ENCODE measurements around the gene SGF29.

SGF29 gene

DNA sequence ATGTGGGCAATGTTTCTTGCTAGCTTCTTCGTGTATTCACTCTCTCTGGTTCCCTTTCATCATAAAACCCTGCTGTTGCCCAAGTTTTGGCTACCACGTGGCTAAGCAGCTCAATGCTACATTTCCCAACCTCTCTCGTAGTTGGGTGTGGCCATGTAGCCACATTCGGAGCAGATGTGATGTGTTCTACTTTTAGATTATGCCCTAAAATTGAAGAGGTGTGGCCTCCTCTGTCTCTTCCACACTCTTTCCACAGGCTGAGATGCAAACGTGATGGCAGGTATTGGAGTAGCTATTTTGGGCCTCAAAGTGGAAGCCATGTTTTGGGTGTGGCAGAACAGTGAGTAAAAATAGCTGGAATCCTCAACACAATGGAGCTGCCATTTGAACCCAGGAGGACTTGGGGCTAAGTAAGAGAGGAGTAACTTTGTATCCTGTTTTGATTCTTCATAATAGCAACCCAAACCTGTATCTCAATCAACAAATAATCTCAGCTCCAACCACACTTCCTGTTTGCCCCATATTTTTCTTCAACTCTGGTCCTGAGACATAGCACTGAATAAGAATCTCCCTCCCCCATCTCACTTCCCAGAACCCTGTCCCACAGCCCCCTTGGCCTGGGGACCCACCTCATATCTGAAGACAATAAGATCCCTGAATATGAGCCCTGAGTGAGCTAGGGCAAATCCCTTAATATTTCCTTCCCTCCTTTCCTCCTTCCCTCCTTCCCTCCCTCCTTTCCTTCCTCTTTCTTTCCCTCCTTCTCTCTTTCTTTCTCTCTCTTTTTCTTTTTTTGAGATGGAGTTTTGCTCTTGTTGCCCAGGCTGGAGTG, 19.0 kb upstream of the SGF29 start:
- Histone ChIP-seq H3K4me3 (ENCODE audit: insufficient read depth in 1 of 2, low read depth in 1 of 2, low read length in 2 of 2) (no peak overlapping the region), H3K27me3 (ENCODE audit: control insufficient read depth in 1 of 2, insufficient read depth in 1 of 2, low read length in 2 of 2) (no peaks in the 10 kb centered on the region), H3K14ac (ENCODE audit: low read length in 2 of 2) (no peak overlapping the region), H2BK5ac (ENCODE audit: low read depth, low read length, poor library complexity, severe bottlenecking) (no peak overlapping the region), H3K4me1 (ENCODE audit: control insufficient read depth, insufficient read depth, low read depth, low read length) (peaks cover 3% of the 10 kb centered on the region), H3K4ac (ENCODE audit: low read depth in 1 of 2, low read length in 2 of 2) (no peak overlapping the region), H3K79me1 (replicated peaks; ENCODE audit: low read length, poor library complexity, severe bottlenecking) (no peaks in the 10 kb centered on the region), H2AFZ (ENCODE audit: low read depth, low read length) (no peak overlapping the region), H2BK120ac (ENCODE audit: low read depth, low read length) (no peak overlapping the region), H3K23ac (ENCODE audit: low read length in 2 of 2) (no peak overlapping the region), H2BK12ac (ENCODE audit: low read length in 2 of 2) (no peak overlapping the region), H3K9me3 (ENCODE audit: control insufficient read depth, low read length) (no peaks in the 10 kb centered on the region), H3K4me2 (ENCODE audit: low read length, poor library complexity, severe bottlenecking) (no peak overlapping the region), H3K9ac (ENCODE audit: low read length) (peak overlapping the region; percentile 37), H4K91ac (ENCODE audit: low read length) (no peak overlapping the region), H3K27ac (ENCODE audit: low read length, poor library complexity, severe bottlenecking) (no peak overlapping the region), H3K36me3 (ENCODE audit: control insufficient read depth in 1 of 2, insufficient read depth in 2 of 2, low read depth in 1 of 2, low read length in 2 of 2) (peaks cover 0 to 33% of the 10 kb centered on the region in 2 experiments), H2AK5ac (ENCODE audit: low read length, severe bottlenecking) (no peak overlapping the region), H2BK15ac (ENCODE audit: low read depth, poor library complexity, severe bottlenecking) (no peak overlapping the region), H4K8ac (ENCODE audit: low read length) (no peak overlapping the region), H3K18ac (ENCODE audit: low read depth in 1 of 2, low read length in 2 of 2) (no peak overlapping the region)
- DNase-seq: no peak
- 73% methylated on average over 5 of the region's 5 CpGs for WGBS

DNA sequence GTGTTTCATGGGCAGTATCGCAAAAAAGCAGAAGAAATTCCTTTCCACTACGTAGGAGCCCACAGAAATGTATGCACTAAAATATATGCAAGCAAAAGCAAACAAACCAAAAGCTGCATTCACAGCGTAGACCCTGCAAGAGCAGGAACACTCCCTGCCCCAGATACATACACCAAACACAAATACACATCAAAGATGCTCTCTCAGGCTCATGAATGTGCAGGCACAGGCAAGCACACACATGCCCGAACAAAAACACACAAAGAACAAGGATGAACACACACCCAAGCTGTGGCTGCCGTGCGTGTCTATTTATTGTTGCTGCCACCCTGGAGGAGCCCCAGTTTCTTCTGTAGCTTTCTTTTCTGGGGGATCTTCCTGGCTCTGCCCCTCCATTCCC, 16.6 kb upstream of the SGF29 start:
- H3K36me3 ChIP-seq (ENCODE audit: control insufficient read depth in 1 of 2, insufficient read depth in 2 of 2, low read depth in 1 of 2, low read length in 2 of 2): peaks cover 0 to 33% of the 10 kb centered on the region in 2 experiments
- H3K4ac ChIP-seq (ENCODE audit: low read depth in 1 of 2, low read length in 2 of 2): no peak overlapping the region
- no peak overlapping the region for H3K27ac ChIP-seq (ENCODE audit: low read length, poor library complexity, severe bottlenecking)
- no peak overlapping the region for H4K91ac ChIP-seq (ENCODE audit: low read length)
- 90% methylated on average over 6 of the region's 6 CpGs for whole genome bisulfite sequencing
- no peak overlapping the region for H2AK5ac ChIP-seq (ENCODE audit: low read length, severe bottlenecking)
- no peaks in the 10 kb centered on the region for H3K27me3 ChIP-seq (ENCODE audit: control insufficient read depth in 1 of 2, insufficient read depth in 1 of 2, low read length in 2 of 2)
- DNase-seq: no peak
- no peak overlapping the region for H2BK5ac ChIP-seq (ENCODE audit: low read depth, low read length, poor library complexity, severe bottlenecking)
- H4K8ac ChIP-seq (ENCODE audit: low read length): peak overlapping the region; percentile 50
- no peak overlapping the region for H2BK12ac ChIP-seq (ENCODE audit: low read length in 2 of 2)
- H3K23ac ChIP-seq (ENCODE audit: low read length in 2 of 2): peak overlapping the region in 1 of 2 experiments; percentile 6
- peaks cover 6% of the 10 kb centered on the region for H3K4me1 ChIP-seq (ENCODE audit: control insufficient read depth, insufficient read depth, low read depth, low read length)
- H3K18ac ChIP-seq (ENCODE audit: low read depth in 1 of 2, low read length in 2 of 2): no peak overlapping the region
- no peak overlapping the region for H2BK15ac ChIP-seq (ENCODE audit: low read depth, poor library complexity, severe bottlenecking)
- H2BK120ac ChIP-seq (ENCODE audit: low read depth, low read length): no peak overlapping the region
- H3K14ac ChIP-seq (ENCODE audit: low read length in 2 of 2): no peak overlapping the region
- peak overlapping the region; percentile 97 for H3K9ac ChIP-seq (ENCODE audit: low read length)
- no peaks in the 10 kb centered on the region for H3K79me1 ChIP-seq (replicated peaks; ENCODE audit: low read length, poor library complexity, severe bottlenecking)
- no peak overlapping the region for H3K4me2 ChIP-seq (ENCODE audit: low read length, poor library complexity, severe bottlenecking)
- peak overlapping the region in 1 of 2 experiments; percentile 86 for H3K4me3 ChIP-seq (ENCODE audit: insufficient read depth in 1 of 2, low read depth in 1 of 2, low read length in 2 of 2)
- no peak overlapping the region for H2AFZ ChIP-seq (ENCODE audit: low read depth, low read length)
- no peaks in the 10 kb centered on the region for H3K9me3 ChIP-seq (ENCODE audit: control insufficient read depth, low read length)

DNA sequence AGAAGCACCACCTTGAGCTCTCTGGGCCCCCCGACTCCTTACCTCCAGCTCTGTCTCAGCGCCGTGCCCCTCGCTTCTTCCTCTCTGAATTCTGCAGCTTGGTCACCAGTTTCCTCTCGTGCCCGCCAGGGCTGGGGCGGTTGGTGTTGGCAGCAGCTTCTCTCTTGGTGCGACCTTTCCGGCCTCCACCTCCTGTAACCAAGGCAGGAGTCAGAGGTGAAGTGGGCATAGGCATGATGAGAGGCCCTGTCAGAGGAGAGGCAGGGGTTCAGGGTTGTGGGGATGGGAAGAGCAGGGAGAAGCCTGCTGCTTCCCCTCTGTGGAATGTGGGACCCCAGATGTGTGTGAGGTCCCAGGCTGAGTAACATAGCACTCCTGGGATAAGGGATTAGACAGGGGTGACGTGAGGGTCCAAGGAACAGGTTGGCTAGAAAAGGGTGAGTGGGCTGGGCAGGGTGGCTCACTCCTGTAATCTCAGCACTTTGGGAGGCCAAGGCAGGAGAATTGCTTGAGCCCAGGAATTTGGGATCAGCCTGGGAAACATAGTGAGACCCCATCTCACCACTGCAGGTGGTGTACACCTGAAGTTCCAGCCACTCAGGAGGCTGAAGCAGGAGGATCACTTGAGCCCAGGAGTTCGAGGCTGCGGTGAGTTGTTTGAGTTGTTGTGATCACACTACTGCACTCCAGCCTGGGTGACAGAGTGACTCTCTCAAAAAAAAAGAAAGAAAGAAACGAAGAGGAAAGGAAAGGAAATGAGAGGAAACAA, 15.6 kb upstream of the SGF29 start:
- no peak overlapping the region for H2AFZ ChIP-seq (ENCODE audit: low read depth, low read length)
- peak overlapping the region; percentile 97 for H3K9ac ChIP-seq (ENCODE audit: low read length)
- no peak overlapping the region for H2BK120ac ChIP-seq (ENCODE audit: low read depth, low read length)
- H3K4ac ChIP-seq (ENCODE audit: low read depth in 1 of 2, low read length in 2 of 2): no peak overlapping the region
- no peak overlapping the region for H4K8ac ChIP-seq (ENCODE audit: low read length)
- H3K4me2 ChIP-seq (ENCODE audit: low read length, poor library complexity, severe bottlenecking): no peak overlapping the region
- peak overlapping the region in 1 of 2 experiments; percentile 86 for H3K4me3 ChIP-seq (ENCODE audit: insufficient read depth in 1 of 2, low read depth in 1 of 2, low read length in 2 of 2)
- H4K91ac ChIP-seq (ENCODE audit: low read length): peak overlapping the region; percentile 30
- H2BK5ac ChIP-seq (ENCODE audit: low read depth, low read length, poor library complexity, severe bottlenecking): no peak overlapping the region
- no peak overlapping the region for H3K23ac ChIP-seq (ENCODE audit: low read length in 2 of 2)
- H3K36me3 ChIP-seq (ENCODE audit: control insufficient read depth in 1 of 2, insufficient read depth in 2 of 2, low read depth in 1 of 2, low read length in 2 of 2): peaks cover 0 to 31% of the 10 kb centered on the region in 2 experiments
- no peaks in the 10 kb centered on the region for H3K79me1 ChIP-seq (replicated peaks; ENCODE audit: low read length, poor library complexity, severe bottlenecking)
- WGBS: 92% methylated on average over 13 of the region's 13 CpGs
- no peak overlapping the region for H3K27ac ChIP-seq (ENCODE audit: low read length, poor library complexity, severe bottlenecking)
- no peak overlapping the region for H3K18ac ChIP-seq (ENCODE audit: low read depth in 1 of 2, low read length in 2 of 2)
- no peak overlapping the region for H3K14ac ChIP-seq (ENCODE audit: low read length in 2 of 2)
- no peaks in the 10 kb centered on the region for H3K27me3 ChIP-seq (ENCODE audit: control insufficient read depth in 1 of 2, insufficient read depth in 1 of 2, low read length in 2 of 2)
- H3K9me3 ChIP-seq (ENCODE audit: control insufficient read depth, low read length): no peaks in the 10 kb centered on the region
- H2BK12ac ChIP-seq (ENCODE audit: low read length in 2 of 2): no peak overlapping the region
- H3K4me1 ChIP-seq (ENCODE audit: control insufficient read depth, insufficient read depth, low read depth, low read length): peaks cover 4% of the 10 kb centered on the region
- no peak overlapping the region for H2AK5ac ChIP-seq (ENCODE audit: low read length, severe bottlenecking)
- DNase-seq: no peak
- no peak overlapping the region for H2BK15ac ChIP-seq (ENCODE audit: low read depth, poor library complexity, severe bottlenecking)
